ENCODE data around the gene WIZ.

Gene WIZ

GRCh38 chr19:15443838-15444237, 5.9 kb downstream of the WIZ start:
- DNase-seq: no peak

GRCh38 chr19:15443325-15443724, 6.4 kb downstream of the WIZ start:
- no peak for DNase-seq

GRCh38 chr19:15442142-15442920, 7.4 kb downstream of the WIZ start:
- no peak for DNase-seq

- no peak for DNase-seq
Measured at GRCh38 chr19:15441317-15441716, 8.4 kb downstream of the WIZ start.

GRCh38 chr19:15439821-15440641, 9.7 kb downstream of the WIZ start:
- no peak for DNase-seq

GRCh38 chr19:15439078-15439799, 10.5 kb downstream of the WIZ start:
- no peak for DNase-seq

GRCh38 chr19:15438577-15438976, 11.2 kb downstream of the WIZ start:
- no peak for DNase-seq

GRCh38 chr19:15438124-15438496, 11.6 kb downstream of the WIZ start:
- DNase-seq: no peak

- no peak for DNase-seq
Measured at GRCh38 chr19:15437355-15438123, 12.2 kb downstream of the WIZ start.

- DNase-seq: no peak
Measured at GRCh38 chr19:15436826-15437110, 13.0 kb downstream of the WIZ start.

GRCh38 chr19:15436012-15436825, 13.5 kb downstream of the WIZ start:
- no peak for DNase-seq

- DNase-seq: no peak
Measured at GRCh38 chr19:15433519-15434069, 16.2 kb downstream of the WIZ start.

- no peak for DNase-seq
Measured at GRCh38 chr19:15432629-15433518, 16.9 kb downstream of the WIZ start.

- no peak for DNase-seq
Measured at GRCh38 chr19:15432018-15432494, 17.7 kb downstream of the WIZ start.

- no peak for DNase-seq
Measured at GRCh38 chr19:15431396-15432017, 18.2 kb downstream of the WIZ start.

GRCh38 chr19:15430526-15431120, 19.1 kb downstream of the WIZ start:
- no peak for DNase-seq

GRCh38 chr19:15429825-15430467, 19.8 kb downstream of the WIZ start:
- DNase-seq: no peak

GRCh38 chr19:15428956-15429824, 20.6 kb downstream of the WIZ start:
- no peak for DNase-seq
